OCI-M2 (cell line): ENCODE results near the gene ATP5F1A.

Source experiments
- DNase-seq: peaks from one replicate; lab custom pipeline; 2025; ENCODE audit not compliant: unreplicated experiment; lab: John Stamatoyannopoulos, UW

ATP5F1A gene

DNA sequence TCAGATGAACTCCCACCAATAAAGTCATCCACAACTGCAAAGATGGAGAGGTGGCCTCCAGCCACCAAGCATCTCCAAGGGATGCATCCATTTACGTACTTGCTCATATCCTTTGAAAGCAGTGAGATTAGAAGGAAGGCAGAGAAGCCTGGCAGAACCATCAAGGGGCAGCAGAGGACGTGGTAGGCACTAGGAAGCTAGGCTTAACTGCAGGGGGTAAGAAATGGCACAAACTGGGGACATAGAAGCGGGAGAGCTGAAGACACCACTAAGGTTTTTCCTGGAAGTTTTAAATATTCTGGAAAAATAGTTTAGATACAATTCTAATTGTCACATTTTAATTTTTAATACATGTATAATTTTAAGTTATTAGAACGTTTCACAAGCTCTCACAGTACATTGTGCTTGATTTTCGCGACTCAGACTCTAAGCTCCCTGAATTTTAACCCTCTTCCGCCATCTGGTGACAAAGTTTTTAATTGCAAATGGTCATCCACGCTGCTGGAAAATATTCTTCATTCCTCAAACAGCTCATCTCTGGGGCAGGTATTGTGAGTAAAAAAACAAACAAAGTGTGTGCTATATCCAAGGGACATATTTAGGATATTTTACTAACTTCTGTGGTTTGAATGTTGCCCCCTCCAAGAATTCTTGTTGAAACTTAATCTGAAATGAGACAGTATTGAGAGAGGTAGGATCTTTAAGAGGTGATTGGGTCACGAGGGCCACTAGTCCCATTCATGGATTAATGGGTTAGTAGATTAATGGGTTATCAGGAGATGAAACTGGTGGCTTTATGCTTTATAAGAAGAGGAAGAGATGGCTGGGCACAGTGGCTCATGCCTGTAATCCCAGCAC lies 24.4 kb downstream of the ATP5F1A start:
- peak; percentile 34 for DNase-seq

- no peak for DNase-seq
Measured at GRCh38 chr18:46072959-46073358, 25.1 kb downstream of the ATP5F1A start.

DNA sequence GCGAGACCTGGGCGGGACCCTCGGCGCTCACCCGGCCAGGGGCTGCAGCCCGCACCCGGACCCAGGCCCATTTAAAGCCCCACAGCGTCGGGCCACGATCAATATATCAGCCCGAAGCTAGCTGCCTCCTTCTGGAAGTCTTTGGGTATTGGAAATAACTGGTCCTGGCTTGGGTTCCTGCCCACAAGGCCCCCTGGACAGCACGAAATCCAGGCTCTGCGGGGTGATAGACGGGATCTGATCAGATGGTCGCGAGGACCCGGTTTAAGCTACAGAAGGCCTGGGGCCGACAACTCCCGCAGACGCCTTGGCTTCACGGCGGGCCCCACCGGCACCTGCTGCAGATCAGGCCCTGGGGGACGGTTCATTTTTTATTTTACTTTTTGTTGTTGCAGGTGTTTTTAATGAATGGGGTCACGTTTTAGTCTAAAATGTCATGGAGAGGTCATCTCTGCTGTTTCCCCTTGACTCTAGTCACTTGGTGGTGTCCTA lies 25.7 kb downstream of the ATP5F1A start:
- DNase-seq, result no peak

DNA sequence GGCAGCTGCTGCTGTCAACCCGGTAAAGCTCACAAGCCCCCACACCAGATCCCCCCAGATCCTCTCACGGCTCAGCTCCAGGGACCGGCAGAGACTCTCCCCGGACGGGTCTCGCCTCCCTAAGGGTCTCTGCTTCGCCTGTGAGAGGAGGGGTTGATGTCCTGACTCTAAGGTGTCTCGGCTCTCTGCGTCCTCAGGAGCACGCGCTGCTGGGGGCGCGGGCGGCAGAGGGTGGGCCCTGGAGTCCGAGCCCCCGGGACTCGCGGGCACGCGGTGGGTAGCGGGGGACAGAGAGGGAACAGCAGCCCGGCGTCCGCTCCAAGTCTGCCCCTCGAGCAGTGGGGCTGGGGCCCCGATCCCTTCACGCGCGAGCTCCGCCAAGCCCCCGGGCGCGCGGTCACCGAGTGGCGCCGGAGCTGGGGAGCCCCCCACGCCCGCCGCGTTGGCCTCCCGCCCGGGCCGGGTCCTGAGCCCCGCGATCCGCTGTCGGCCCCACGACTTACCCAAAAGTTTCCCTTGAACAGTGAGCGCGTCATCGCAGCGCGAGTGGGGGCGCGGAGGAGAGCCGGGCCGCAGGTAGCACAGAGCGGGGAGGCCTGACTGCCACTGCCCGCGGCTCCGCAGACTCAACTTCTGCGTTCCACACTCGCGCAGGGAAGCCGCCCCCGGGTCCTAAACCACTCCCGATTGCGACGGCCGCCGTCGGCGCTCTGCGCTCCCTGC lies 26.3 kb downstream of the ATP5F1A start, which contains the start of gene PSTPIP2:
PSTPIP2 (minus strand) TSS at position 608 of the 723 bp plus-strand sequence; CDS start at position 536, 72 bp downstream.
- no peak for DNase-seq

- no peak for DNase-seq
Measured at GRCh38 chr18:46070815-46071652, 27.1 kb downstream of the ATP5F1A start.

GRCh38 chr18:46070232-46070631 lies 27.9 kb downstream of the ATP5F1A start:
- no peak for DNase-seq

- no peak for DNase-seq
Measured at GRCh38 chr18:46069524-46069923, 28.6 kb downstream of the ATP5F1A start.

DNA sequence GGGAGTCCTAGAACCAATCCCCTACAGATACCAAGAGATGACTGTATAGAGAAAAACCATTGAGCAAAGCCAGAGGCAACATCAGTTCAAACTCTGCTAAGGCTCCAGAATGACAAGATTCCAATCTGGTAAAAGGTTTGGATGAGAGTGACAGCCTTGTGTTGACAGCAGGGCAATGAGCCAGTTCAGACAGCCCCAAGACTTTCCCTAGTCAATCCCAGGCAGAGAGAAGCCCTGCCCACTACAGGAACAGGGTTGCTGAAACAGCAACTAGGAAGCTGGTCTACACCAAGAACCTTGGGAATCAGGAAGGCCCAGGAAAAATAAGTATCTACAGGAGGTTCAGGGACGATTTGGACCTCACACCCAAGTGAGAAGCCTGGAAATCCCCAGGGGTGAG lies 29.3 kb downstream of the ATP5F1A start:
- DNase-seq, result no peak

DNA sequence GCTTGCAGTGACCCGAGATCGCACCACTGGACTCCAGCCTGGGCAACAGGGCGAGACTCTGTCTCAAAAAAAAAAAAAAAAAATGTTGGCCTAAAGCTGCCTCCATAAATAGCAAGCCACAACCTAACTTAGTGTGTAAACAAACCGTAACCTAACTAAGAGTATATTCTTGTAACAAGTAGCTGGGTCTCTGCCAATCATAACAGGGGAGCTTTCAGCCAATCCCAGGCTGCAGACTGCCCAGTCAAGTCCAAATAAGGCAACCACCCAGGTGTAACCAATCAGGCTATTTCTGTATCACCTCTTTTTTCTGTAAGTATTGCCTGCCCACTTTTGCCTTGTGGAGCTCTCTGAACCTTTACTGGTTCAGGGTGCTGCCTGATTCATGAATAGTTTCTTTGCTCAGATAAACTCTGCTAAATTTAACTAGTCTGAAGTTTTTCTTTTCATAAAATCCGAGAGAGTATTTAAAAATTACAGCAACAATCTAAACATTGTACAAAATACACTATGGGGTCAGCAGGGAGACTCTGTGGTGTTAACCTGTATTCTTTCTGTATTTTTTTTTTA lies 30.6 kb downstream of the ATP5F1A start:
- no peak for DNase-seq

- no peak for DNase-seq
Measured at GRCh38 chr18:46062781-46063180, 35.3 kb downstream of the ATP5F1A start.

GRCh38 chr18:46061796-46062195 lies 36.3 kb downstream of the ATP5F1A start:
- DNase-seq, result no peak

DNA sequence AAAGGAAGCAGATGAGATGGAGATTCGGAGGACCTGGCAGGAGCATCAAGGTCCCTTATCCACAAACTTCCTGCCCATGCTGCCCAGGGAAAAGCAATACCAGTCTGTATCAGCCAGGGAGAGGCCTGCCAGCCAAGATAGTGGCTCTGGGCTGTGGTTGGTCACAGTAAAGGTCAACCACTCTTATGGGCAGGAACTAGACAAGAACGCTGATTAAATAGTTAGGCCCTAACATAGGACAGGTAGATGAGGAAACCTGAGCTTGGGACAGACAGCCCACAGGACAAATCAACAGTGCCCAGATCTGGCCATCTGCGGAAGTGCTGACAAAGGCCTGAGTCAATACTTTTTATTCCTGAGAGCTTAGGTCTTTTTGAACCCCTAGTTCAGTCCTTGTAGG lies 36.7 kb downstream of the ATP5F1A start:
- DNase-seq, result no peak

DNA sequence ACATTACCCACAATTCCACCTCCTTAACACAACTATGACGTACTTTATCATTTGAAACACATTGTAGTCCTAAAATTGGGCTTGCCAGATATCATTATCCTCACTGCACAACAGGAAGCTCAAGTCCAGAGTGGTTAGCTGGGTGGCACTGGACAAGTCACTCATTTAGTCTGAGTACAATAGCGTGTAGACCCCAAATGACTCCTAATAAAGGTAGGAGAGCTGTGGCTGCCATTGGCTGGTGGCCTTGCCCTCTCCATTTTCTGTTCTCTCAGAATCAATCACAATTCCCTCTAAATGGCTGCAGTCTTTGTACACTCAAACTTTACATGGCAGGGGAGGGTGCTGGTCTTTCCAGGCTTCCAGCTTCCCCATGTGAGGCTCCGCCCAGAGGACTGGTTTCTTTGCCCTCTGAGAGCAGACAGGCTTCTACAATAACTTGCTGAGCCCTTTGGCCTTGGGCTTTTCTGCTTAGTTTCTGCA lies 37.7 kb downstream of the ATP5F1A start:
- peak; percentile 78 for DNase-seq

DNA sequence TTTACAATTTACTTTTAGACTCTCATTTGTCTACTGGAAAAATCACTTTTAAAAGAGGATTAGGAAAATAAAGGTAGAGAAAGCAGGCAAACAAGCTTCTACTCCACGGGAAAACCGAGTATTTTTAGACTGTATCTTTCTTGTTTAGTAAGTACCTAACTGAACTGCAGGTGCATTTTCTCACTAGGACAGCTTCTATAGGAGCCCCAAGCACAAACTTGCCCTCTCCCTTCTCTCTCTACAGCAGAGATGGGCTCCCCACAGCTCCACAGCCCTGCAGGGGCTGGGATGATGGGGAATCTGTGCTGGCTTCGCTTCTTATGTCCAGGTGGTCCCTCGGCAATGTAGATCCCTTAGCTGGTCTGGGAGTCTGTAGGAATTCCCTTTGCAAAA lies 42.3 kb downstream of the ATP5F1A start:
- DNase-seq, result no peak

DNA sequence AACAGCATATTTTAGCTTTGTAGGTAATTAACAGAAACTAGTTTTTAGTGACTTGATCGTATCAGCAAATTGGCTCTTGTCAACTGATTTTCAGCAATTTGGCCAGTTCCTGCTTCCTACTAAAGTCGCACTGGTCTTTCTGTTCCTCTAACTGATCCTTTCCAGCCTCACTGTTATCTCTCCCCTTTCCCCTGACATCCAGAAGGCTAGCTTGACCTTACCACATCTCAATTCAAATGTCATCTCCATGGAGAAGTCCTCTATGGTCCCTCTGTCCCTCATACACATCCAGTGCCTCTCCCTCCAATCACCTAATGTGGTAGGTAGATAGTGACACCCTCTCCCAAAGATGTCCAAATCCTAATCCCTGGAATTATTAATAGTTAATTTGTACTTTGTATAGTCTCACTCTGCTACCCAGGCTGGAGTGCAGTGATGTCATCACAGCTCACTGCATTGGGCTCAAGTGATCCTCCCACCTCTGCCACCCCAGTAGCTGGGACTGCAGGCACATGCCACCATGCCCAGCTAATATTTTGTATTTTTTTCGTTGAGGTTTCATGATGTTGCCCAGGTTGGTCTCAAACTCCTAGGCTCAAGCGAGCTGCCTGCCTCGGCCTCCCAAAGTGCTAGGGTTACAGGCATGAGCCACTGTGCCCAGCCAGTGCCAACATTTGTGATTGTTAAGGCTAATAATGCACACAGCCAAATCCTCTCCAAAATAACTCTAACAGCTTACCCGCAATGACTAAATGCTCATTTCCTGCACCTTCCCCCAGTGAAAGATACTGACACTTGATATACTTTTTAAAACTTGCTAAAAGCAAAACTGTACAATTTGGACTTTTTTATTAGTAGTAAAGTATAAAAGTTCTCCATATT lies 42.9 kb downstream of the ATP5F1A start:
- DNase-seq, result no peak

DNA sequence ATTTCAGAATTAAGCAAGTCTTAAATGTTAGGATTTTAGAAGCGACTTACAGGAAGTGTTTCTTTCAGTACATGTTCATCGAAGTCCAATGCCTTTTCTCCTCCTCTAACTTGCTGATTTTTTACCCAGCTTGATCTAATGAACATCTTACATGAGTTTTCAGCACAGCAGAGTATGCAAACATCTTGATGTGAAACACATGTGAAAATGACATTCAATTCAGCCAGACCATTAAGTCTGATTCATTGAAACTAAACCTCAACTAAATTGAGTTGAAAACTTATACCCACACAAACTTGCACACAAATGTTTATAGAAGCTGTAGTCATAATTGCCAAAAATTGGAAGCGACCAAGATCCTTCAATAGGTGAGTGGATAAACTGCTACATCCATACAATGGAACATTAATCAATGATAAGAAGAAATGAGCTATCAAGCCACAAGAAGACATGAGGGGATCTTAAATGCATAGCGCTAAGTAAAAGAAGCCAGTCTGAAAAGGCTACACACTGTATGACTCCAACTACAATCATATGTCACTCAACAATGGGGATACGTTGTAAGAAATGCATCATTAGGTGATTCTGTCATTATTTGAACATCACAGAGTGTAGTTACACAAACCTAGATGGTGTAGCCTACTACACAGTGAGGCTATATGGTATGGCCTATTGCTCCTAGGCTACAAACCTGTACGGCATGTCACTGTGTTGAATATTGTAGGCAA lies 44.6 kb downstream of the ATP5F1A start:
- DNase-seq, result no peak

DNA sequence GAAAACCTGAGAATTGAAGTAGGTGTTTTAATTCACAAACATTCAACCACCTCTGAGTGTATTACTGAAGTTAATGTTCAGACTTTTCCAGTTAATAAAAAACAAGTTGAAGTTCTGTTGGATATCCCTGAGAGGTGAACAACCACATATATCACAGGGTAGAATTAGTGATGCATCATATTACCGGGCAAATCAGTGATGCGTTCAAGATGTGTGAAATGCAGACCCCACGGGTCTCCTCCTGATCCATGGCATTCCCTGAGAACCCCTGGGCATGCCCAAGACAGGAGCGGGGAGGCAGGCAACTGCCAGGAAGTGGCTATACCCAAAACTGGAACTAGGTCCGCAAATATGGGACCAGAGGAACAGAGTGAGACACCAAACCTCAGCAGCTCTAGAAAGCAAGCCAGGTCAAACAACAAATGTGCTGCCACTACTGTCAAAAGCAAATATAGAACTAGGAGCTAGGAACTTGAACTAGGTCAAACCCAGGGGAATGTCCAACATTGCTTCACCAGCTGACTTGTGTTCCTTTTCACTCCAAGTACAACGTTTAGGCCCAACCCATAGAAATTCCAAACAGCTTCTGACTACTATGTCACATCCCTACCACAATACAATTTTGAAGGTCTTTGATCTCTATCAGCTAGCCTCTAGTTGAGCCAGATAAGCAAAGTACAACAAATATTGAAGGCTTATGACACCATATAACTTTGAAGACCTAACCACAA lies 46.2 kb downstream of the ATP5F1A start:
- DNase-seq, result no peak

DNA sequence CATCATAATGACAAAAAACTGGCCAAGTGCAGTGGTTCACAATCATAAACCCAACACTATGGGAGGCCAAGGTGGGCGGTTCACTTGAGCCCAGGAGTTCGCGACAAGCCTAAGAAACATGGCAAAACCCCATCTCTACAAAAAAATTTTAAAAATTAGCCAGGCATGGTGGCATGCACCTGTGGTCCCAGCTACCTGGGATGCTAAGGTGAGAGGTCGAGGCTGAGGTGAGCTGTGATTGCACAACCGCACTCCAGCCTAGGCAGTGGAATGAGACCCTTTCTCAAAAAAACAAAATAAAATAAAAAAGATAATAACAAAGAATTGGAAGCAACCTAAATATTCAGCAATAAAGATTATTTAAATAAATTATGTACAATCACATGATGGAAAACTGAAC lies 47.8 kb downstream of the ATP5F1A start:
- no peak for DNase-seq
